ENCODE measurements around the gene CPB2.

Gene CPB2

GRCh38 chr13:46086985-46087384 lies 17.8 kb downstream of the CPB2 start:
- H3K4me3 ChIP-seq (ENCODE audit: low read depth, low read length), result no peak overlapping the region
- DNase-seq (ENCODE audit: low read depth), result no peak
- no peak for TF ChIP-seq CTCF (IDR thresholded peaks at IDR 0.05; ENCODE audit: insufficient read depth, low read depth, low read length, missing control alignments)

GRCh38 chr13:46086421-46086922 lies 18.4 kb downstream of the CPB2 start:
- no peak for DNase-seq (ENCODE audit: low read depth)
- H3K4me3 ChIP-seq (ENCODE audit: low read depth, low read length), result no peak overlapping the region
- TF ChIP-seq CTCF (IDR thresholded peaks at IDR 0.05; ENCODE audit: insufficient read depth, low read depth, low read length, missing control alignments), result no peak

DNA sequence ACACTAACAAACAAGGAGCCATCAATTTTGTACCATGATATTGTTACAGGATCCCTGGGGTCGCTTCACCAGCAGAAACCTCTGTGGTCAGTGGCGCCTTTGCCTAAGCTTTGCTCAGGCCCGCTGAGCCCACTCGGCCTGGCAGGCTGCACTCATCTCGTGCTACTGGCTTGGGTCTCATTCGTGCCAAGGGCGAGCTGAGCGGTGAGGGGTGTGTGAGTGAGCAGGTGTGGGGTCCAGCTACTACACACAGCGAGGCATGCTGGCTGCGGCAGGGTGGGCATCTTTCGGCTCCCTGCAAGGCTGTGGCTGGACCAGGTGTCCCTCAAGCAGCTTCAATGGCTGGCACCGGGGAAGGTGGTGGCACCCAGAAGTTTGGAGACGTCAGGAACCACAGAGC lies 19.1 kb downstream of the CPB2 start:
- H3K4me3 ChIP-seq (ENCODE audit: low read depth, low read length), result no peak overlapping the region
- DNase-seq (ENCODE audit: low read depth), result no peak
- TF ChIP-seq CTCF (IDR thresholded peaks at IDR 0.05; ENCODE audit: insufficient read depth, low read depth, low read length, missing control alignments), result no peak

DNA sequence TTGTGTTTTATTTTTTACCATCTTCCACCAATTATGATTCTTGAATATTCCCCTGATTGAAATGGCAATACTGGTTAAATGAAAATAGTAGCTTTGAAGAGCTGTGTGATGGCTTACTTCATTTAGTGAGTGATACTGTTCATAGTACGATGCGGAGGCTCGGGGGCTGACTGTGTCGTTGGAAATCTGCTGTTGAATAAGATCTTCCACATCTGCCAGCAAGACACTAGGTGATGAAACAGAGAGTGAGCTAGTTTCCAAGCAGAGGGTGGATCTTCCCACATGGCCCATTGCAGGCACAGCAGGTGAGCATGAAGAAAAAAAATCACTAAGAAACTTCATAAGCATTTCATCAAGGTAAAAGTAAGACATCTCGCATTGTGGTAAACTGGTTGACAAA lies 22.5 kb downstream of the CPB2 start:
- no peak for TF ChIP-seq CTCF (IDR thresholded peaks at IDR 0.05; ENCODE audit: insufficient read depth, low read depth, low read length, missing control alignments)

GRCh38 chr13:46079770-46080169 lies 25.1 kb downstream of the CPB2 start:
- H3K4me3 ChIP-seq (ENCODE audit: low read depth, low read length), result no peak overlapping the region
- TF ChIP-seq CTCF (IDR thresholded peaks at IDR 0.05; ENCODE audit: insufficient read depth, low read depth, low read length, missing control alignments), result no peak
- DNase-seq (ENCODE audit: low read depth), result no peak

More for the DNA sequence above, 22.5 kb downstream of the CPB2 start:
- no peak for DNase-seq (ENCODE audit: low read depth)
- H3K4me3 ChIP-seq (ENCODE audit: low read depth, low read length), result no peak overlapping the region

GRCh38 chr13:46077265-46077664 lies 27.6 kb downstream of the CPB2 start:
- TF ChIP-seq CTCF (IDR thresholded peaks at IDR 0.05; ENCODE audit: insufficient read depth, low read depth, low read length, missing control alignments), result no peak
- H3K4me3 ChIP-seq (ENCODE audit: low read depth, low read length), result no peak overlapping the region
- DNase-seq (ENCODE audit: low read depth), result no peak

- H3K4me3 ChIP-seq (ENCODE audit: low read depth, low read length), result no peak overlapping the region
- DNase-seq (ENCODE audit: low read depth), result no peak
- TF ChIP-seq CTCF (IDR thresholded peaks at IDR 0.05; ENCODE audit: insufficient read depth, low read depth, low read length, missing control alignments), result no peak
Observed at GRCh38 chr13:46076827-46077226, 28.0 kb downstream of the CPB2 start.
